OCI-LY1 (cell line): ENCODE data around the gene SLC7A4.

Source experiments
- H2AFZ ChIP-seq: fragments of 200-600 bp; sonication (generic), shearing (Covaris generic); 2 replicates; pipeline ENCODE4 v1.6.0; 2014; ENCODE audit warnings: antibody characterized with exemption, mild to moderate bottlenecking, low read length
- H3F3A ChIP-seq: fragments of 200-600 bp; sonication (generic), shearing (Covaris generic); 2 replicates; pipeline ENCODE4 v1.6.0; 2014; ENCODE audit warnings: mild to moderate bottlenecking, antibody characterized with exemption, low read length, moderate library complexity; ENCODE audit not compliant: insufficient read depth
- H3K27ac ChIP-seq: fragments of 200-600 bp; sonication (generic); 2 replicates; pipeline ENCODE4 v1.5.1; 2014; ENCODE audit warnings: low read length, mixed run types, mild to moderate bottlenecking, low read depth; ENCODE audit not compliant: poor library complexity, severe bottlenecking
- H3K27me3 ChIP-seq: fragments of 200-600 bp; sonication (generic); 2 replicates; pipeline ENCODE4 v1.6.0; 2014; ENCODE audit warnings: antibody characterized with exemption, mild to moderate bottlenecking, low read length, moderate library complexity; ENCODE audit not compliant: insufficient read depth
- H3K36me3 ChIP-seq: fragments of 200-600 bp; sonication (generic); 2 replicates; pipeline ENCODE4 v1.6.1; 2014; ENCODE audit warnings: mild to moderate bottlenecking, antibody characterized with exemption, low read length, moderate library complexity, mixed read lengths; ENCODE audit not compliant: insufficient read depth
- H3K4me1 ChIP-seq: fragments of 200-600 bp; sonication (generic); 2 replicates; pipeline ENCODE4 v1.5.1; 2014; ENCODE audit warnings: mild to moderate bottlenecking, low read length, moderate library complexity; ENCODE audit not compliant: insufficient read depth, severe bottlenecking
- H3K4me2 ChIP-seq: fragments of 200-600 bp; sonication (generic), shearing (Covaris generic); 2 replicates; pipeline ENCODE4 v1.6.1; 2014; ENCODE audit warnings: low read length
- H3K4me3 ChIP-seq: fragments of 200-600 bp; sonication (generic); 2 replicates; pipeline ENCODE4 v1.5.1; 2014; ENCODE audit warnings: low read length, low read depth, mild to moderate bottlenecking, mixed read lengths; ENCODE audit not compliant: poor library complexity, severe bottlenecking
- H3K79me2 ChIP-seq: fragments of 200-600 bp; shearing (Covaris generic); 2 replicates; pipeline ENCODE4 v1.6.1; 2016; ENCODE audit warnings: mixed run types, low read length, mixed read lengths; ENCODE audit not compliant: insufficient read depth
- H3K9ac ChIP-seq: fragments of 200-600 bp; sonication (generic), shearing (Covaris generic); 2 replicates; pipeline ENCODE4 v1.6.1; 2014; ENCODE audit warnings: mild to moderate bottlenecking, low read length, mixed read lengths
- H3K9me2 ChIP-seq: fragments of 200-600 bp; sonication (generic), shearing (Covaris generic); 2 replicates; pipeline ENCODE4 v1.6.1; 2014; ENCODE audit warnings: low read depth, mild to moderate bottlenecking, low read length, mixed read lengths
- H3K9me3 ChIP-seq: fragments of 200-600 bp; shearing (Covaris generic); 2 replicates; pipeline ENCODE4 v1.6.1; 2014; ENCODE audit warnings: low read length, mixed read lengths
- H4K20me1 ChIP-seq: fragments of 200-600 bp; sonication (generic), shearing (Covaris generic); 2 replicates; pipeline ENCODE4 v1.6.0; 2016; ENCODE audit warnings: mild to moderate bottlenecking, low read length; ENCODE audit not compliant: insufficient read depth
- EZH2 ChIP-seq: fragments of 200-600 bp; sonication (generic), shearing (Covaris generic); IDR thresholded peaks from 2 replicates; pipeline ENCODE4 v1.8.0; 2017; ENCODE audit warnings: borderline replicate concordance, mixed run types, mild to moderate bottlenecking, antibody characterized with exemption, low read length, moderate library complexity, mixed read lengths
- TF ChIP-seq, protein P1 (sequence below): fragments of 200-600 bp; sonication (generic), shearing (Covaris generic); IDR thresholded peaks from 2 replicates; pipeline ENCODE4 v1.5.1; 2017; ENCODE audit warnings: mild to moderate bottlenecking, antibody characterized with exemption, low read length, moderate library complexity, mixed read lengths

SLC7A4 gene

DNA sequence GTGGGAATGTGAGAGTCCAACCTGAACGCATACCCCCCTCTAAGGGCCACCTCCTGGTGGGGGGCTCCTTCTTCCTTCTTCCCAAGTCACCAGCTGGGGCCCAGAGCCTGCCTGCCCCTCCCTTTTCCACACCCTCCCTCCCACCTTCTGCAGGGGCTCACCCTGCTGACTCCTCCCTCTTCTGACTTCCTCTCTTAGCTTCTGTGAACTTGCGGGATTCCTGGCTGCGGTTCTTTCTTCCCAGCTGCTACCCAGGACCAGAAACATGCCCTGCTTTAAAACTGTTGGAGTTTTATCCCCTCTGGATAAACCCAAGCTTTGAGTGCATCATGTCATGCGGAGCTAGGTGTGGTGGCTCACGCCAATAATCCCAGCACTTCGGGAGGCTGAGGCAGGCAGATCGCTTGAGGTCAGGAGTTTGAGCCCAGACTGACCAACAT lies 23.5 kb upstream of the SLC7A4 start:
- Histone ChIP-seq H3K36me3 (no peaks in the 10 kb centered on the region), H3K9ac (no peak overlapping the region), H3K9me2 (no peaks in the 10 kb centered on the region), H3K79me2 (no peaks in the 10 kb centered on the region), H3K4me1 (no peaks in the 10 kb centered on the region), H2AFZ (no peak overlapping the region), H4K20me1 (no peaks in the 10 kb centered on the region), H3K9me3 (no peaks in the 10 kb centered on the region), H3F3A (no peaks in the 10 kb centered on the region), H3K4me3 (no peak overlapping the region), H3K27ac (no peak overlapping the region), H3K27me3 (peaks cover 3% of the 10 kb centered on the region; the same call in 1 of the 2 replicates), H3K4me2 (no peak overlapping the region)
- TF ChIP-seq, protein P1, sequence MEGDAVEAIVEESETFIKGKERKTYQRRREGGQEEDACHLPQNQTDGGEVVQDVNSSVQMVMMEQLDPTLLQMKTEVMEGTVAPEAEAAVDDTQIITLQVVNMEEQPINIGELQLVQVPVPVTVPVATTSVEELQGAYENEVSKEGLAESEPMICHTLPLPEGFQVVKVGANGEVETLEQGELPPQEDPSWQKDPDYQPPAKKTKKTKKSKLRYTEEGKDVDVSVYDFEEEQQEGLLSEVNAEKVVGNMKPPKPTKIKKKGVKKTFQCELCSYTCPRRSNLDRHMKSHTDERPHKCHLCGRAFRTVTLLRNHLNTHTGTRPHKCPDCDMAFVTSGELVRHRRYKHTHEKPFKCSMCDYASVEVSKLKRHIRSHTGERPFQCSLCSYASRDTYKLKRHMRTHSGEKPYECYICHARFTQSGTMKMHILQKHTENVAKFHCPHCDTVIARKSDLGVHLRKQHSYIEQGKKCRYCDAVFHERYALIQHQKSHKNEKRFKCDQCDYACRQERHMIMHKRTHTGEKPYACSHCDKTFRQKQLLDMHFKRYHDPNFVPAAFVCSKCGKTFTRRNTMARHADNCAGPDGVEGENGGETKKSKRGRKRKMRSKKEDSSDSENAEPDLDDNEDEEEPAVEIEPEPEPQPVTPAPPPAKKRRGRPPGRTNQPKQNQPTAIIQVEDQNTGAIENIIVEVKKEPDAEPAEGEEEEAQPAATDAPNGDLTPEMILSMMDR: no peak
- no peak for TF ChIP-seq EZH2

DNA sequence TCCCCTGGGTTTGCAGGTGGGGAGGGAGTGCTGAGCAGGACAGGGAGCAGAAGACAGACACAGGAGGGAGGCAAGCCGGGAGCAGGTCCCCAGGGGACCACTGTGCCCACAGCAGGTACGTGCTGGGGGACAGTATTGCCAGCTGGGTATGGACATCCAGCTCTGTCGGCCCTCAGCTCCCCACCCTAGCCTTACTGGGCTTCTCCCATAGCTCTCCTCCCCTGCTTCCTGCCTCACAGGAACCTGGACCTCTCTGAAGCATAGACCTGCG lies 23.1 kb upstream of the SLC7A4 start:
- H3F3A ChIP-seq: no peaks in the 10 kb centered on the region
- no peaks in the 10 kb centered on the region for H3K4me1 ChIP-seq
- H4K20me1 ChIP-seq: no peaks in the 10 kb centered on the region
- H3K4me2 ChIP-seq: no peak overlapping the region
- TF ChIP-seq, protein P1: no peak
- TF ChIP-seq EZH2: no peak
- H3K9ac ChIP-seq: no peak overlapping the region
- H3K27ac ChIP-seq: no peak overlapping the region
- no peaks in the 10 kb centered on the region for H3K9me2 ChIP-seq
- no peaks in the 10 kb centered on the region for H3K36me3 ChIP-seq
- peaks cover 3% of the 10 kb centered on the region; the same call in 1 of the 2 replicates for H3K27me3 ChIP-seq
- H3K79me2 ChIP-seq: no peaks in the 10 kb centered on the region
- no peak overlapping the region for H2AFZ ChIP-seq
- no peaks in the 10 kb centered on the region for H3K9me3 ChIP-seq
- no peak overlapping the region for H3K4me3 ChIP-seq

DNA sequence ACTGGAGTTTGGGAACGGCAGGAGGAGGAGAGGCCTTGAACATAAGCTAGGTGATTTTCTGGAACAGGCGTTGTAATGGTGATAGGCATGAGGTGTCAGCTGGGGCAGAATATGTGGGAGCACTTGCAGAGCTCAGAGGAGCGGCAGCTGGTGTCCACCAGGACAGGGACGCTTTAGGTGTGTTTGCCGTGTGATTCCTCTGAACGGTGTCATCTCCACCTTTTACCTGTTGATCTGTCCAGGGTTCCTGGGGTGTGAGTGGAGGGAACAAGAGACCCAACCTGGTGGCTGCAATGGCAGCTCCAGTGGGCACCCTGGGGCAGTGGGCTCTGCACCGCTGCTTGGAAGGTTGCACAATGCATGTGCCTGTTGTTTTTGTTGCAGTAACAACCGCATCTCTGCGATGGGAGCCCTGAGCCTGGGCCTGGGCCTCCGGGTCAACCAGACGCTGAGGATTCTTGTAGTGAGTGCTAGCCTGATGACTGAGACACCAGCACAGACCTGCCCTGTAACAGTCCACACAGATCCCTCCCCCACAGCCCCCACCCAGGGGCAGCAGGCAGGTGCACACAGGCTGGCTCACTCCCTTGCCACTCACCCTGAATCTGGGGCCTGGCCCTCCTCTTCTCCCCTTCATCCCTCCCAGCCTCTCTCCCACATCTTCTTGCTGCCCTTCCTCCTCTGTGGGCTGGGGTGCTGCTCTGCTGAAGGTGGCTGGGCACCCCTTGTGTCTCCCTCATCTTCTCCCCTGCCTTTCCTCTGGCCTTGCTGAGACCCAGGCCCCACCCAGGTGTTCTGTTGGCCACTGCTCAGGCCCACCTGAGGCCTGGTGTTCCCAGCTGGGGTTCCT lies 22.6 kb upstream of the SLC7A4 start:
- no peak overlapping the region for H3K27ac ChIP-seq
- H3K4me3 ChIP-seq: no peak overlapping the region
- no peak overlapping the region for H3K9ac ChIP-seq
- H3K9me2 ChIP-seq: no peaks in the 10 kb centered on the region
- no peak overlapping the region for H3K4me2 ChIP-seq
- H3K4me1 ChIP-seq: no peaks in the 10 kb centered on the region
- TF ChIP-seq, protein P1: no peak
- no peak for TF ChIP-seq EZH2
- H3K27me3 ChIP-seq: peaks cover 3% of the 10 kb centered on the region; the same call in 1 of the 2 replicates
- H3K9me3 ChIP-seq: no peaks in the 10 kb centered on the region
- H2AFZ ChIP-seq: no peak overlapping the region
- no peaks in the 10 kb centered on the region for H3F3A ChIP-seq
- H3K36me3 ChIP-seq: no peaks in the 10 kb centered on the region
- no peaks in the 10 kb centered on the region for H3K79me2 ChIP-seq
- no peaks in the 10 kb centered on the region for H4K20me1 ChIP-seq
